Subcutaneous adipose tissue (tissue), 4 donors: Measurements from ENCODE around the gene GRID1. TPM values are rescaled to one million over a fixed set of nuclear protein-coding genes. Genes with fewer than 3 reads are reported as not detected.

Experiments
- total RNA-seq, 4 donors: library from RNA; depleted of rRNA; stranded (reverse); fragments of >200 nt; gene quantifications; one replicate each; pipeline ENCODE4 v1.1.0, GENCODE V29; 2016
- TF ChIP-seq, protein P1 (sequence below): fragments of 450-650 bp; IDR thresholded peaks from one replicate; pipeline ENCODE4 v1.5.1; 2016; ENCODE audit warnings: low read depth, mild to moderate bottlenecking, control low read depth, antibody characterized with exemption, moderate library complexity

GRID1 gene
- total RNA-seq, 4 donors from 2014 or later: 0.49 to 2.0 (median 1.1) TPM

DNA sequence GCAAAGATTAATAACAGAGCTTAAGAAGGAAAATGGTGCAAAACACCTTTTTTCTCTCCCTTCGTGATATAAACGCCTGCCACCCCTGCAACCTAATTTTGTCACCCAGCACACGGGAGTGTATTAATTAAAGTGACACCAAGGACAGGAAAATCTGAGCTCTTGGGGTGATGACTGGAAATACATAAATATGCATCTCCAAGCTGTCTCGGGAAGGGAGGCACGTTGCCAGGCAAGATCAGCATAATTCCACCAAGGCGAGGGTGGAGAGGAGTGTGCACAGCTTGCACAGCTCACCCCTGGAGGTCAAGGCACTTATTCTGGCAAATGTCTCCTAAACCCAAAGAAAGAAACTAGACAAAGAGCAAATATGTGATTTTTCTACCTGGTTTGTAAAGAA lies 700.9 kb downstream of the GRID1 start:
- TF ChIP-seq, protein P1, sequence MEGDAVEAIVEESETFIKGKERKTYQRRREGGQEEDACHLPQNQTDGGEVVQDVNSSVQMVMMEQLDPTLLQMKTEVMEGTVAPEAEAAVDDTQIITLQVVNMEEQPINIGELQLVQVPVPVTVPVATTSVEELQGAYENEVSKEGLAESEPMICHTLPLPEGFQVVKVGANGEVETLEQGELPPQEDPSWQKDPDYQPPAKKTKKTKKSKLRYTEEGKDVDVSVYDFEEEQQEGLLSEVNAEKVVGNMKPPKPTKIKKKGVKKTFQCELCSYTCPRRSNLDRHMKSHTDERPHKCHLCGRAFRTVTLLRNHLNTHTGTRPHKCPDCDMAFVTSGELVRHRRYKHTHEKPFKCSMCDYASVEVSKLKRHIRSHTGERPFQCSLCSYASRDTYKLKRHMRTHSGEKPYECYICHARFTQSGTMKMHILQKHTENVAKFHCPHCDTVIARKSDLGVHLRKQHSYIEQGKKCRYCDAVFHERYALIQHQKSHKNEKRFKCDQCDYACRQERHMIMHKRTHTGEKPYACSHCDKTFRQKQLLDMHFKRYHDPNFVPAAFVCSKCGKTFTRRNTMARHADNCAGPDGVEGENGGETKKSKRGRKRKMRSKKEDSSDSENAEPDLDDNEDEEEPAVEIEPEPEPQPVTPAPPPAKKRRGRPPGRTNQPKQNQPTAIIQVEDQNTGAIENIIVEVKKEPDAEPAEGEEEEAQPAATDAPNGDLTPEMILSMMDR: no peak

DNA sequence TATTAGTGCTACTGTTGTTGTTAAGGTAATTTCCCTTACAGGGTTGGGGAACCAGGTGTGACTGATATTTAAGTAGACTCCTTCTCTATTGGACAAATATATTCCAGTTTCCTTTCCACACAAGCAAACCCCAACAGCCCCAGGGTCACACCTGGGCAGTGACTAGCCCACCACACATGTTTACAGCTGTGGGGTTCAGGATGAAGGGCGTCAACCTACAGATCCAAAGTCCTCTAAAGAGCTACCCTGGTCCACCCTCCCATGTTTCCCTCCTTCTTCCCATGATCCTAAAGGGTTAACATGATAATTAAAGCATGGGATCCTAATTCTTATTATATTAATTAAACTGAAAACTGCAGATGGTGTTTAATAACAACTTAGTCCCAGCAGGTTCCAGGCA lies 701.5 kb downstream of the GRID1 start:
- TF ChIP-seq, protein P1: no peak

DNA sequence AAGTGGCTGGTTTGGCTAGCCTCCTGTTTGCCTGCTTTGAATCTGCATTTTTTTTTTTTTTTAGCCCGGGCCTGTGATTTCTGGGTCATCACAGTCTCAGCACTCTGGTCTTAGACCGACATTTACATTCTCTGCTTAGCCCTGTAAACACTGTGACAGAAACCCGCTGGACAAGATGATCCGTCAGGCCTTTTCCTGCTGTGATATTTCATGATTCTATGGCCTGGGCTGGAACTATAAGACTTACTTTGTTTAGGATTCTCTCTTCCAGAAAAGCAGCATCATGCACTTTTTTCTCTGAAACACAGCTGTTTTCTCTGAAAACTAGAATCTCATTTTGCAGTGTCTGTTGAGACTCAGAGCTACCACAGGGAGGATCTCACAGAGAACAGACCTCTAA lies 705.5 kb downstream of the GRID1 start:
- TF ChIP-seq, protein P1: no peak

DNA sequence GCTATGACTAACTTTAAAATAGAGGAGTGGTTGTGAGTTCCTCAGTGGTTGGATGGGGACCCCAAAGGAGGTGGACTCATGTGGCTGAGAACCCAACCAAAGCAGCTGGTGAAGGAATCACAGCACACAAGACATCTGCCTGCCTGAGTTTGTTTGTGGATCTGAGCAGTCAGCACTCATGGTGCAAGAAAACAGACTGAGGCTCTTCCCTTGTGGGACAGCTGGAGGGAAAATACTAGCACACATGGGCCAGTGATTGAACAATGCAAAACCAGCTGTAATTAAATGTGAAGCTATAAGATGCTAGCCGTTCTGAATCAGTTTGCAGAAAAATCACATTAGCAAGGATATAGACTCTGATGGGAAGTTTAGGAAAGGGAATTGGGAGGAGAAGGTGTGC lies 707.3 kb downstream of the GRID1 start:
- TF ChIP-seq, protein P1: no peak

DNA sequence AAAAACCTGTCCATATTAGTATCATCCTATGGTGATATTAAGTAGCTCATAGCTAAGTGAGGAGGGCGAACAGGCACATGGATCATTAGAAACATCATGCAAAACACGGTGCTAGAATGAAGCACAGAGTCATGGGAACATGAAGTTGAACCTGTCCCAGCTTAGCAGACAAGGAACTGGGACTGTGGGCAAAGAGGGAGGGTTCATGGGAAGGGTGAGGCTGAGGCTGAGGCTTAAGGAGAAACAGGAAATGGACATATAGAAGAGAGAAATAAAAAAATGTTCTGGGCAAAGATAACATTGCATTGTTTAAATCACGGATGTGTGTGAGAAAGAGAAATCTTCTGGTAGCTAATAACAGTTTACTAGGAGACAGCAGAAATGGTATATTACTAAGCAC lies 708.1 kb downstream of the GRID1 start:
- TF ChIP-seq, protein P1: no peak

DNA sequence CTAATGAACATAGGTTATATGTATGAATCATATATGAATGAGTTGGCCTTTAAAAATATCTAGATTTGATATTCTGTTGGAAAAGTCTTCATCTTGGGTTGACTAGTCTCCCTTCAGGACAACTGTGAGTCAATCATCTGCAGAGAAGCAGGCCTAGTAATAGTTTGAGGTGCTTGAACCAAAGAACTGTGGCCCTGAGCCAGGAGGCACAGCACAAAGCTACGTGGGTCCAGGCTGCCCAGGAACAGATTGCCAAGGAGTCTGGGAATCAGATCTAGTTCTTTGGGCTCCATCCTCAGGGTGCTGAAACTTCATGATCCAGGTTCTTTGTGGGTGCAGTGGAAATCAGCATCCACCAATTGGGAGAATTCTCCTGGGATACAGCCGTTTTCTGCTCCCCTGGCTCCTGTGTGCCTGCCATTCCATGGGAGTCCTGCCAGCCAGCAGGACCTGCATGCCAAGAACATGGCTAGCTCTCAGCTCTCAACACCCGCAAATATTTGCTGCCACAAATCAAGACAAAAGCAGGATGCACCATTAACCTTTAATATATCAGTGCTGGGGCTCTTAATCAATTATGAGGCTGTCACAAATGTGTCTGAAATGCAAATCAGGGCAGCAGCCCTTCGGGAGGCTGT lies 709.0 kb downstream of the GRID1 start:
- TF ChIP-seq, protein P1: no peak

DNA sequence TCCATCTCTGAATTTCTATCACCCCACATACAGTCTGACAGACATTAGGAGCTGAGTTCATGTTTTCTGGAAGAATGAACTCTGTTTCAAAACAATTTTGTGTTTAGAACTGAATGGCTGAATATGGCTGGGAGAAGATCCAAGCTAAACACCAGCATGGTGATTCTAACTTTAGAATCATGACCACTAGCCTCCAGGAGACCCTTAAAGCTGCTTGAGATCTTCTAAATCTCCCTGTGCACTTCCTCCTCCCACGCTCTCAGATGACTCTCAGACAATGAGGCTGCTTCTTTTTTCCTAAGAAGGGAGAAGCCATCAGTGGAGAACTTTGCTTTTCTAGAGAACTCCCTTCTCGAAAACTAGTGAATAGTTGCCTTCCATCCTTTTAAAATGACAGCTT lies 711.2 kb downstream of the GRID1 start:
- TF ChIP-seq, protein P1: no peak
